Measurements from ENCODE around the gene SF3B3. TPM values are rescaled to one million over a fixed set of nuclear protein-coding genes. Genes with fewer than 3 reads are reported as not detected.
A peak's percentile ranks its signal among the peaks of the same experiment; 100 is the strongest.

The SF3B3 gene
- total RNA-seq, 1 donor from 2014 or later, result 182 TPM

GRCh38 chr16:70572050-70572925, 48.7 kb downstream of the SF3B3 start:
- TF ChIP-seq CTCF (IDR thresholded peaks at IDR 0.05), result no peak
- no peaks in the 10 kb centered on the region for H3K9me3 Mint-ChIP-seq (ENCODE audit: low read depth)
- peaks cover 37% of the 10 kb centered on the region for H3K36me3 Mint-ChIP-seq (ENCODE audit: low read depth)
- DNase-seq (ENCODE audit: low spot score), result no peak
- no peaks in the 10 kb centered on the region for H3K27me3 Mint-ChIP-seq (ENCODE audit: low read depth)
- H3K4me1 Mint-ChIP-seq (ENCODE audit: low read depth), result peaks cover 76% of the 10 kb centered on the region
- H3K27ac Mint-ChIP-seq (ENCODE audit: unreplicated experiment), result peak overlapping the region; percentile 95
- peak overlapping the region; percentile 19 for H3K4me3 Mint-ChIP-seq (ENCODE audit: unreplicated experiment)

GRCh38 chr16:70572926-70573270, 49.3 kb downstream of the SF3B3 start:
- TF ChIP-seq CTCF (IDR thresholded peaks at IDR 0.05), result no peak
- H3K36me3 Mint-ChIP-seq (ENCODE audit: low read depth), result peaks cover 34% of the 10 kb centered on the region
- H3K4me1 Mint-ChIP-seq (ENCODE audit: low read depth), result peaks cover 82% of the 10 kb centered on the region

GRCh38 chr16:70573451-70574121, 50.0 kb downstream of the SF3B3 start:
- Mint-ChIP-seq H3K27ac (ENCODE audit: unreplicated experiment) (peak overlapping the region; percentile 95), H3K36me3 (ENCODE audit: low read depth) (peaks cover 31% of the 10 kb centered on the region), H3K4me3 (ENCODE audit: unreplicated experiment) (no peak overlapping the region), H3K9me3 (ENCODE audit: low read depth) (no peaks in the 10 kb centered on the region), H3K27me3 (ENCODE audit: low read depth) (no peaks in the 10 kb centered on the region), H3K4me1 (ENCODE audit: low read depth) (peaks cover 80% of the 10 kb centered on the region)
- no peak for TF ChIP-seq CTCF (IDR thresholded peaks at IDR 0.05)
- DNase-seq (ENCODE audit: low spot score), result no peak

More at GRCh38 chr16:70572926-70573270, 49.3 kb downstream of the SF3B3 start:
- H3K27me3 Mint-ChIP-seq (ENCODE audit: low read depth), result no peaks in the 10 kb centered on the region
- peak overlapping the region; percentile 95 for H3K27ac Mint-ChIP-seq (ENCODE audit: unreplicated experiment)
- H3K9me3 Mint-ChIP-seq (ENCODE audit: low read depth), result no peaks in the 10 kb centered on the region
- no peak overlapping the region for H3K4me3 Mint-ChIP-seq (ENCODE audit: unreplicated experiment)
- no peak for DNase-seq (ENCODE audit: low spot score)

- DNase-seq (ENCODE audit: low spot score), result no peak
- no peak overlapping the region for H3K4me3 Mint-ChIP-seq (ENCODE audit: unreplicated experiment)
- no peaks in the 10 kb centered on the region for H3K27me3 Mint-ChIP-seq (ENCODE audit: low read depth)
- TF ChIP-seq CTCF (IDR thresholded peaks at IDR 0.05), result no peak
- H3K36me3 Mint-ChIP-seq (ENCODE audit: low read depth), result peaks cover 25% of the 10 kb centered on the region
- H3K27ac Mint-ChIP-seq (ENCODE audit: unreplicated experiment), result peak overlapping the region; percentile 94
- H3K4me1 Mint-ChIP-seq (ENCODE audit: low read depth), result peaks cover 78% of the 10 kb centered on the region
- H3K9me3 Mint-ChIP-seq (ENCODE audit: low read depth), result no peaks in the 10 kb centered on the region
Observed at GRCh38 chr16:70574595-70575271, 51.1 kb downstream of the SF3B3 start.

- no peak for TF ChIP-seq CTCF (IDR thresholded peaks at IDR 0.05)
- Mint-ChIP-seq H3K4me3 (ENCODE audit: unreplicated experiment) (no peak overlapping the region), H3K27me3 (ENCODE audit: low read depth) (no peaks in the 10 kb centered on the region), H3K4me1 (ENCODE audit: low read depth) (peaks cover 78% of the 10 kb centered on the region), H3K27ac (ENCODE audit: unreplicated experiment) (peak overlapping the region; percentile 94), H3K36me3 (ENCODE audit: low read depth) (peaks cover 21% of the 10 kb centered on the region), H3K9me3 (ENCODE audit: low read depth) (no peaks in the 10 kb centered on the region)
- DNase-seq (ENCODE audit: low spot score), result no peak
Observed at GRCh38 chr16:70575376-70575775, 51.8 kb downstream of the SF3B3 start.
